Stimulated activated CD8-positive, alpha-beta memory T cell treated with anti-CD3 and anti-CD28 coated beads, Interleukin-4, amount 100 ng/mL, for 1 hour (primary cell): Measurements from ENCODE around the gene CSF3.

Experiments
- DNase-seq, 2 donors: peaks; one replicate each; pipeline ENCODE4 v3.0.0-alpha.2; 2020; ENCODE audit warnings: low read depth in 2 of 2, low spot score in 1 of 2

The CSF3 gene, protein sequence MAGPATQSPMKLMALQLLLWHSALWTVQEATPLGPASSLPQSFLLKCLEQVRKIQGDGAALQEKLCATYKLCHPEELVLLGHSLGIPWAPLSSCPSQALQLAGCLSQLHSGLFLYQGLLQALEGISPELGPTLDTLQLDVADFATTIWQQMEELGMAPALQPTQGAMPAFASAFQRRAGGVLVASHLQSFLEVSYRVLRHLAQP

DNA sequence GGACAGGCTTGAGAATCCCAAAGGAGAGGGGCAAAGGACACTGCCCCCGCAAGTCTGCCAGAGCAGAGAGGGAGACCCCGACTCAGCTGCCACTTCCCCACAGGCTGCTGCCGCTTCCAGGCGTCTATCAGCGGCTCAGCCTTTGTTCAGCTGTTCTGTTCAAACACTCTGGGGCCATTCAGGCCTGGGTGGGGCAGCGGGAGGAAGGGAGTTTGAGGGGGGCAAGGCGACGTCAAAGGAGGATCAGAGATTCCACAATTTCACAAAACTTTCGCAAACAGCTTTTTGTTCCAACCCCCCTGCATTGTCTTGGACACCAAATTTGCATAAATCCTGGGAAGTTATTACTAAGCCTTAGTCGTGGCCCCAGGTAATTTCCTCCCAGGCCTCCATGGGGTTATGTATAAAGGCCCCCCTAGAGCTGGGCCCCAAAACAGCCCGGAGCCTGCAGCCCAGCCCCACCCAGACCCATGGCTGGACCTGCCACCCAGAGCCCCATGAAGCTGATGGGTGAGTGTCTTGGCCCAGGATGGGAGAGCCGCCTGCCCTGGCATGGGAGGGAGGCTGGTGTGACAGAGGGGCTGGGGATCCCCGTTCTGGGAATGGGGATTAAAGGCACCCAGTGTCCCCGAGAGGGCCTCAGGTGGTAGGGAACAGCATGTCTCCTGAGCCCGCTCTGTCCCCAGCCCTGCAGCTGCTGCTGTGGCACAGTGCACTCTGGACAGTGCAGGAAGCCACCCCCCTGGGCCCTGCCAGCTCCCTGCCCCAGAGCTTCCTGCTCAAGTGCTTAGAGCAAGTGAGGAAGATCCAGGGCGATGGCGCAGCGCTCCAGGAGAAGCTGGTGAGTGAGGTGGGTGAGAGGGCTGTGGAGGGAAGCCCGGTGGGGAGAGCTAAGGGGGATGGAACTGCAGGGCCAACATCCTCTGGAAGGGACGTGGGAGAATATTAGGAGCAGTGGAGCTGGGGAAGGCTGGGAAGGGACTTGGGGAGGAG lies at the start of gene CSF3:
CSF3 (plus strand) TSS at position 436 of the 993 bp plus-strand sequence; CDS start at position 471, 35 bp downstream.
- no peak for DNase-seq

DNA sequence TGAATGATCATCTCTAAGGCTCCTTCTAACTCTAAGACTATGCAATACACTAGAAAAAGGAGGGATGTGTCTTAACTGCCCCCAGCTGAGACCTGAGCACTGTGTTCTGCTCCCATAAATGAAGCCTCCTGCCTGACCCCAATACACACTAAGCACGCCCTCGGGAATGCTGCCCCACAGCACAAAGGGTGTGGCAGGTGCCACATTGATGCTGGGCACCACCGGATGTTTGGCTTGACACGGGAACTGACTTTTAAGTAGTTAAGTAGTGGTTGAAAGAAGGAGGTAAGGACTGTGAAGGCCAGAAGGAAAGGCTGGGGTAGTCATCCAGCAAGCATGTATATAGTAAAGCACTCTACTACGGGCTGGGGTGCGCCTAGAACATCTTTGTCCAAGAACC lies 48.5 kb upstream of the CSF3 start:
- DNase-seq = no peak

DNA sequence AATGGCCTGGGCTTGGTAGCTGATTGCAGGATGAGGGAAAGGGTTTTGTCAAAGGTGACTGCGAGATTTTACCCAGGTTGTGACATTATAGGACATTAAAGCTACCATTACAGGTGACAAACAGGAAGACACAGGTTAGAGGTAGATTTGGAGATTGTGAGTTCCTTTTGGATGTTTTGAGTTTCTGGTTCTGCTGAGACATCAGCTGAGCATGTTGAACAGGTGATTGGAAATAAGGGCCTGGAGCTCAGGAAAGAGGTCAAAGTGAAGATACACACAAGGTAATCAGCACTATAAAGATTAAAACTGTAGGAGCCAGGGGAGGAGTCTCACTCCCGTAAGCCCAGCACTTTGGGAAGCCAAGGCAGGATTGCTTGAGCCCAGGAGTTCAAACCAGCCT lies 46.5 kb upstream of the CSF3 start:
- no peak for DNase-seq

DNA sequence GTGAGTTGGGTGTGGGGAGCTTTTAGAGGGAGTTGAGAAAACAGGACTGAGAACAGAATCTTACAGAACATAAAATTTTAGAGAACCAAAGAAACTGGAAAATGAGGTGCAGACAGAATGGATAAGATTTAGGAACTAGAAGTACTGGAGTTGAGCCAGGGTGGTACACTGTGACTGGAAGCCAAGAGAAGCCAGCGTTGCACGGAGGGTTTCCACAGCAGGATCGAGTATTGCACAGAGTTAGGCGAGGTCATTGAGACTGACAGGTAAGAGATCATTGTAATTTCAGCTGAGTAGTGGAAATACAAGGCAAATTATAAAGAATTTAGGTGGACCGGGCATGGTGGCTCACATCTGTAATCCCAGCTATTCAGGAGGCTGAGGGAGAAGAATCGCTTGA lies 45.9 kb upstream of the CSF3 start:
- DNase-seq = no peak

DNA sequence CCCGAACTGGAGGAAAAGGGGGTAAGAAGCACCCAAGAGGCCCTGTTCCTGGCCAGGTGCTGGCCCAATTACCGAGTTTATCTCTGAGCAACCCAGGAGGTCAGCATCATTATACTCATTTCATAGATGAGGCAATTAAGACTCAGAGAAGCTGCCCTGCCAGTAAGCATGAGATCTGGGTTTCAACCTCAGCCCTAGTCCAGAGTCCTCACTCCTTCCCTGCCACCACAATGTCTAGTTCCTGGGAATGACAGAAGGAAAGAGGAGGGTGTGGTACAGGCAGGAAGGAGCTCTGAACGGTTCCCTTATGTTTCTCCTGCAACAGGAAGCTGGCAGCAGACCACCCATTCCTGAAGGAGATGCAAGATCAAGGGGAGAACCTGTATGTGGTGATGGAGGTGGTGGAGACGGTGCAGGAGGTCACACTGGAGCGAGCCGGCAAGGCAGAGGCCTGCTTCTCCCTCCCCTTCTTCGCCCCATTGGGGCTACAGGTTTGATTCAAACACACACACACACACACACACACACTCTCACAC lies 45.0 kb upstream of the CSF3 start:
- DNase-seq = no peak

DNA sequence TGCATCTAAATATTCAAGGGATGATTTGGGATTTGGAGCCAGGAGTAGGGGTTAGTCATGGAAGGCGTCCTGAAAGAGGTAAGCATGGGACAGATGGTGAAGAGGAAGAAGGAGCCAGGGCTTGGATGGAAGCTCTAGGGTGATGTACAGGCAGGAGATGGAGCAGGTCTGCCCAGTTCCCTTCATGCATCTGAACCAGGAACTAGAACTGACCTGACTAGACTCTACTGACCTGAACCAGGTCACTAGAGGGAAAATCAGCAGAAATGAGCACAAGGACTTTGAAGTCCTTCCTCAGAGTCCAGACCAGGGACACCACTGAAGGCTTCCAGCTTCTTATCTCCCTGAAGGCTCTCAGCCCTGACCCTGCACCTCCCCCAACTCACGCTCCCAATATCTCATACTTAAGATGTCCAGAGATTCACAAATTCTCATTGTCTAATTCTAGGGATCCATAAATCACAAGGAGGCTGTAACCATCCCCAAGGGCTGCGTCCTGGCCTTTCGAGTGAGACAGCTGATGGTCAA lies 44.1 kb upstream of the CSF3 start:
- DNase-seq = no peak

DNA sequence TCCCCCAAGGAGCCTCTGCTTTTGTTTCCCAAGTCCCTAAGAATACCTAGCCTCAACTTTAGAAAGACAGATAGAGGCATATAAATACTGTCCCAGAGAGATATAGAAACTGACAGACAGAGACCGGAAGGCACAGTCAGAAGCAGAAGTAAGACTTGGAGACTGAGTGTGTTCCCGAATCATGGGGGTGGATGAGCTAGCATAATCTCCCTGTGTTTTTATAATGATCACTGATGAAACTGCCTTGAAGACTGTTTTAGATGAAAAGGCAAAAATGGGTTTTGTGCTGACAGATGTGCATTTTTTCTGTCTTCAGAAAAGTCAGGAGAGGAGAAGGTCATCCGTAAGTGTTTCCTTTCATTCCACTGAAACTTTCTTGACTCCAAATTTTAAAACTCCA lies 43.0 kb upstream of the CSF3 start:
- no peak for DNase-seq

DNA sequence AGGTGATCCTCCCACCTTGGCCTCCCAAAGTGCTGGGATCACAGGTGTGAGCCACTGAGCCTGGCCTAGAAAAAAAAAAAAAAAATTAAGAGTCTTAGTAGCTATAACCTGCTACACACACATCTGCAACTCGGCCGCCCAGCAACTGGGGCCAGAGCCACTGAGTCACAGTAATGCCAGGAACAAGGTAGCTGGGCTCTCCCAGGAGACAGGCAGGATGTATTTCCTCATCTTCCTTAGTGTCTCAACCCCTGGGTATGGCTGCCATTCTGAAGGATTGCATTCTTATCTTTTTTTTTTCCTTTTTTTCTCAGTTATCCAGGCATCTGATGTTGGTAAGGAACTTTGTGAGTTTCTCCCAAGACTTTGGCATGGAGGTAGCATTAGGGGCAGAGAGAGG lies 41.7 kb upstream of the CSF3 start:
- no peak for DNase-seq

DNA sequence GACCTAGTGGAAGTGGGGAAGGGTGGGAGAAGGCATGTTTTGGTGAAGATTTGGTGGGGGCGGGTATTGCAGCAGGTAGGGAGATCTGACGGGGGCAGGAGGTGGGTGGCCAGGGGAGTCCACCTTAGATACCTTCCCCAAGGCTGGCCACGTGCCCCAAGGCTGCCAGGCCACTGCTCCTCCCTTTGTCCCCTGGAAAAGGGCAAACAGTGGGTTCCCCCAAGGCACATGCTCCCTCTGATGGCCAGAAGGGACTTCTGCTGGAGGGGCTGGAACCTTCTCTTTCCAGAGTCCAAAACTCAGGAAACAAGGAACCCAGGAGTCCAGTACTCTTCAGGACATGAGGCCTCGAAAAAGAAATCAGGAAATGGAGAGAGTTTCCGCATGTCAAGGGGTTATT lies 40.8 kb upstream of the CSF3 start:
- no peak for DNase-seq

DNA sequence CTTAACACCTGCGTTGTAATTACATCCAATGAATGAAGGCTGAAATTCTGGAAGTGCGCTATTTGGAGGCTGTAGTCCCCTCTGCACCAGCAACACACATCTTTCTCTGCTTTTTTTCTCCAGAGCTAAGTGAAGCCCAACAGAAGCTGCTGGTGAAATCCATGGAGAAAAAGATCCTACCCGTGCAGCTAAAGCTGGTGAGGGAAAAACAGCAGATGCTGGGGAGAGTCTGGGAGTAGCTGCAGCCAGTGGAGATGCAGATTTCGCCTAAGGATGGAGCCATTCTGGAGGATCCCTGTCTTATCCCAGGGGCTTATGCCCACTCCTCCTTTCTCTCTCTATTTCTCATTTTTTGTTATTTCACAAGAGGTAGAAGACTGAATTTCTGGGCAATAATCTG lies 39.4 kb upstream of the CSF3 start:
- no peak for DNase-seq

DNA sequence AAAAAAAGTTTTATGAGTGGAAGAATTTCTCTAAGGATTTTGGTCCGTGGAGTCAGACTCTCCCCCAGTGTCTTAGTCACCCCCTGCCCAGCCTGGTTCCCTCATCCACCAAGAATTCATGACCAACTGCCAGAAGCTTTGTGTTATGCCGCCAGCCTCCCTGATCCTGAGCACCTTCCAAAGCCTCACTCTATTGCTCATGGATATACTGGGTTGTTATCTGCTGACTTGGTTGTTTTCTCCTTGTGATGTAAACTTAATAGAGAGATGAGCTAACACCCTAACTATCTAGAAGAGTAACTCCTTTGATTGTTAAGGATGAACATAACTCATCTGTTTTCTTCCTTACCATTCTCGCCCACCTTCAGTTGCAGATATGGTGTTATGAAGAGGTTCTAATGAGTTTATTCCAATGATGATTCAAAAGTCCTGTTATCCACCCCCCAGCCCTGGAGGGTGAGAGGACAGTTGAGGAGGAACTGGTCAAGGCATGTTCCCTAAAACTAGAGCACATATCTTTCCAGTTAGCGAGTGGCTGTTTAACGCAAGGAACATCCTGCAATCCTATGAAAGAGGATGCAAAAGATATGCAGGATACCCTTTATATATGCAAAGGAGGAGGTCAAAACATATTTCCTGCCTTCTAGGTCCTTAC lies 36.1 kb upstream of the CSF3 start:
- DNase-seq = no peak

DNA sequence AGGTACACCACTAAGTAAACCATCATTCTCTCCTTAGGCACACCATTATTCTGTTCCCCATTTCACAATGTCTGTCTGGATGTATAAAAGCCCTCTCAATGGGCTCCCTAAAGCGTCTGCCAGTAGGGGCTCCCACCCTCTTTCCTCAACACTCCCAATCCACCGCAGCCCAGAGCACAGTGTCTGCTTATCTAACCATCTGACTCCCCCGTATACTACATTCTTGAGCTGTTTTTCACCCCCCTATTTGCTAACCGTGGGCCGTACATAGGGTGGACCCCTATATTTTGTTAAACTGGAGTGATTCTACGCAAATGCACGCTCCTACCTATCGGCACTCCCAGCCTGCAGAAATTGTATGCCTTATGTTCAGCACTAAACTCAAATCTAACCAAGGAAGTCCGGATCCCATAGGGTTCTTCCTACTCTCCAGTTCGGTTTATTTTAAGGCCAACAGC lies 35.3 kb upstream of the CSF3 start:
- no peak for DNase-seq

DNA sequence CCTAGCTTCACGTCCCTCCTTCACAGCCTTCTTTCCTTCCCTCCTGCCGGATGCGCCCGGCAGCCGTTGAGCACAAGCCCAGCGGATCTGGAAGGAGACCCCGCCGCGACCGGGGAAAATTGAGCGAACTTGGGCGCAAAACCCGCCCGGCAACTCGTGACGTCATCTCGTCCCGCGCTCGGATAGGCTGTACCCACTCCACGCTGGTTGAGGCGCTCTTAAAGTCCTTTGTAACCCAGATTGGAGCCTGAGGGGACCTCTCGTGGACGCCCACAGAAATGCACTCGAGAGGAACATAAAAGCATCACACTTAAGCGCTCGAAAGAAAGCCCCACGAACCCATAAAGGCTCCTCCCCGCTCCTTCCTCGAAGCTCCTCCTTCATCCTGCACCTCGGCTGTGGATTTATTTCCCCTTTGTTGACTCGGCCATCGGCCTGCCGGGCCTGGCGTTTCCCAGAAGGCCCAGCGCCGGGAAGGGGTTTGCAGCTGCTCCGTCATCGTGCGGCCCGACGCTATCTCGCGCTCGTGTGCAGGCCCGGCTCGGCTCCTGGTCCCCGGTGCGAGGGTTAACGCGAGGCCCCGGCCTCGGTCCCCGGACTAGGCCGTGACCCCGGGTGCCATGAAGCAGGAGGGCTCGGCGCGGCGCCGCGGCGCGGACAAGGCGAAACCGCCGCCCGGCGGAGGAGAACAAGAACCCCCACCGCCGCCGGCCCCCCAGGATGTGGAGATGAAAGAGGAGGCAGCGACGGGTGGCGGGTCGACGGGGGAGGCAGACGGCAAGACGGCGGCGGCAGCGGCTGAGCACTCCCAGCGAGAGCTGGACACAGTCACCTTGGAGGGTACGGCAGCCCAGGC lies 34.7 kb upstream of the CSF3 start, which contains the start of gene PSMD3:
PSMD3 (plus strand) TSS at position 457 of the 856 bp plus-strand sequence; CDS start at position 621, 164 bp downstream.
- DNase-seq = peak; percentile 93 to 94

DNA sequence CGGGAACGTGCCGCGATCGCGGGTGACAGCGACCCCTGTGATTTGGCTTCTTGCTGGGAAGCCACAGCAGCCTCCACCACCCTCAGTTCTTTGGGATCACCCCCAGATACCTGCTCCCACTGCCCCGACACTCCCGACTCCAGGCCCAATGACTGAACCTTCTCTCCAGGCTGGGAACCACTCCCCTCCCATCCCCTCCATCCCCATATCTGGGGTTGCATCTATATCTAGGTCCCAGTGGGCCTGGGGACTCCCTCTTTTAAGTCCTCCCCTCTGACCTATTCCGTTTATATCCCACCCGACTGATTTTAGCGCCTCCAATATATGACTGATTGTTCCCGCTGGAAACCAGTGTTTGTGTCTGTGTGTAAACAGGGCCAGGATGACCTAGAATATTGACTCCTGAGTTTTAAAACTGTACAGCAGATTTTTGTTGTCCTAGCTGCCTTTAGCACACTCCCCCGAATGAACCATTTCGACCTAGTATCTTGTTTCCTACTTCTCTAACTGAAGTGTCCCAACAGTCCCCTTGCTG lies 34.0 kb upstream of the CSF3 start:
- DNase-seq = no peak

DNA sequence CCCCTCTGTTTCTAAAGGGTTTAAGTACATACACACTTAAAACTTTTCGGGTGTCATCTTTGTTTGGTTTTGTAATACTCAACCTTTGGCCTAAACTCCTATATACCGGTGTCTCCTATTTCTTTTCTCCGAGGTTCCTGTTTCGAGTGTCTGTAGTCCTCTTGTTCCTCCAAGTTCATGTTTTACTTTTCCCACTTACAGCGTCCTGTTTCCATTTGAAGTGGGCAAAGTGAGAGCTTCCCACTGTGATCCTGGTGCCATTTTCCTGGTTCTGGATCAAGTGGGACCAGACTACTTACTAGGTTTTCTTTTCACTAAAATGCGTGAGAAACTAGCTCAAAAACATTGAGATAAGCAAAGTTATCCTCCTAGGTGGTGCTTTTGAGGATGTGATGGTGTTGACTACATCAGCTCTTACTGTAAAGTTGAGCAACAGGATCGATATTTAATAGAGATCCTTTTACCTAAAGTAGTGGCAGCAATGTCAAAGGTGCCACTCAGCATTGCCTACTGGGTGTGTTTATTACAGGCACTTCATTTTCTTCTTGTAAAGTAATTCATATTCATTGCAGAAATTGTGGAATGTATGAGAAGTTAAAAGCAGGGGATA lies 33.4 kb upstream of the CSF3 start:
- DNase-seq = no peak

DNA sequence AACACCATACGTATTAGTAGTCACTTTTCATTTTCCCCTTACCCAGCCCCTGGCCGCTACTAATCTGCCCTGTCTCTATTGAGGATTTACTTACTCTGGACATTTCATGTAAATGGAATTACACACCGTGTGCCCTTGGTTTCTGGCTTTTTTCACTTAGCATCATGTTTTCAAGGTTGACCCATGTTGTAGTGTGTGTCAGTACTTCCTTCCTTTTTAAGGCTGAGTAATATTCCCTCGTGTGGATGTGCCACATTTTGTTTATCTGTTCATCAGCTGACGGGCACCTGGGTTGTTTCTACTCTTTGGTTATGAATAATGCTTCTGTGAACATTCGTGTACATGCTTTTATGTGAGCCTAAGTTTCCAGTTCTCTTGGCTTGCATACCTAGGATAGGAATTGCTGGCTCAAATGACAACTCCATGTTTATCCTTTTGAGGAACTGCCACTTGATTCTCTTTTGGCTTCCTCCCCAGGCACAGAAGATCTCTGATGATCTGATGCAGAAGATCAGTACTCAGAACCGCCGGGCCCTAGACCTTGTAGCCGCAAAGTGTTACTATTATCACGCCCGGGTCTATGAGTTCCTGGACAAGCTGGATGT lies 26.9 kb upstream of the CSF3 start:
- no peak for DNase-seq

DNA sequence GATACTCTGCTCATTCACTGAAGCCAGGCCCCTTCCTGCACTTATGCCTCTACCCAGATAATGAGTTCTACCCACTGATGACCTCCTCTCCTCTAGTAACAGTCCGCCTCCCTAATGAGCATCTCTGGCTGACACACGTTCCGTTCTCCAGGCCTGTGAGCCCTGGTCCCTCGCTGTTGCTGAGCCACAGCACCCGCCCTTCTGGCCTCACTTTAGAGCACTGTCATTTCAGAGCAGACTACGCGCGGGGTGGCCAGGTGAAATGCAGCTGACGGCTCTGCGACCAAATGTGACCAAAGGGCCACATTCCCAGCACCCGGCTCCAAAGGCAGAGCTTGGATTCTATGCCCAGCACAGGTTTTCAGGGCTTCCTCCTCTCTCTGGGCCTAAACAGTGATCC lies 20.8 kb upstream of the CSF3 start:
- DNase-seq = no peak

DNA sequence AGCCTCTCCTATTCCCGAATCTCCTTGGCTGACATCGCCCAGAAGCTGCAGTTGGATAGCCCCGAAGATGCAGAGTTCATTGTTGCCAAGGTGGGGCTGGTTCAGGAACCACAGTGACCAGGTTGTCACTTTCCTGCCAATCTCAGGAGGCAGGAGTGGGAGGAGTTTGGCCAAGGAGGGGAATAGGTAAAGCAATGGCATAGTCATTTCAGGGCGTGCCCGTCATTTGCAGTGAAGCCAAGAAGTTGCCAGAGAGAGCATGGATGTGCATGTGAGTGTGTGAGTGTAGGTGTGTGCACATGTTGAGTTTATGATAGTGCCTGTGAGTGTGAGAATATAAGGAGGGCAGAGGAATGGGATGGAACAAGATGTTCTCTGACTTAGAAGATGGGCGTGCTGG lies 19.8 kb upstream of the CSF3 start:
- no peak for DNase-seq

DNA sequence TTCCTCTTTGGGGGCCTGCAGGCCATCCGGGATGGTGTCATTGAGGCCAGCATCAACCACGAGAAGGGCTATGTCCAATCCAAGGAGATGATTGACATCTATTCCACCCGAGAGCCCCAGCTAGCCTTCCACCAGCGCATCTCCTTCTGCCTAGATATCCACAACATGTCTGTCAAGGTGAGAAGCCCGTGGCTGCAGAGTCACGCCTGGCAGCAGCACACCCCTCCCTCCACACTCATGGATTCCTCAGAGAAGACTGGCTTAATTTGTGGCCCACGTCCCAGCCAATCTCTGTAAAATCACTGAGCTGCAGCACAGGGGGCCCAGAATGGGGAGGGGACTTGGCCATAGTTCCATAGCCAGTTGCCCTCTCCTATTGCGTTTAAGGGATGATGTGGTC lies 19.1 kb upstream of the CSF3 start:
- DNase-seq = no peak
